GM18858 (cell line): ENCODE measurements around the gene LKAAEAR1.
"Not testable (repeated sequence)": the region's sequence is repeated elsewhere in the genome, so short reads cannot be mapped to it uniquely, and the experiment has no call there.

Experiments used
- ATAC-seq: cut with Tn5 transposase; IDR thresholded peaks from one replicate; pipeline ENCODE4 v1.9.1; 2021; ENCODE audit not compliant: unreplicated experiment

Gene LKAAEAR1

GRCh38 chr20:64083804-64084684 lies at the start of gene LKAAEAR1:
TSS of gene LKAAEAR1 (minus strand) at chr20:64084398. CDS start at chr20:64084219, 179 bp downstream.
- no peak for ATAC-seq

- no peak for ATAC-seq
Measured at GRCh38 chr20:64131406-64131805, 47.2 kb upstream of the LKAAEAR1 start.

- ATAC-seq: no peak
Measured at GRCh38 chr20:64130876-64131275, 46.7 kb upstream of the LKAAEAR1 start.

- ATAC-seq: no peak
Measured at GRCh38 chr20:64130271-64130670, 46.1 kb upstream of the LKAAEAR1 start.

GRCh38 chr20:64129146-64129782 lies 45.1 kb upstream of the LKAAEAR1 start:
- no peak for ATAC-seq

- ATAC-seq: not testable (repeated sequence)
Measured at GRCh38 chr20:64123517-64123916, 39.3 kb upstream of the LKAAEAR1 start.

- ATAC-seq: not testable (repeated sequence)
Measured at GRCh38 chr20:64122927-64123326, 38.7 kb upstream of the LKAAEAR1 start.

GRCh38 chr20:64121586-64121985 lies 37.4 kb upstream of the LKAAEAR1 start:
- ATAC-seq: no peak

GRCh38 chr20:64119681-64120341 lies 35.6 kb upstream of the LKAAEAR1 start:
- no peak for ATAC-seq

GRCh38 chr20:64119301-64119680 lies 35.1 kb upstream of the LKAAEAR1 start:
- ATAC-seq: no peak

GRCh38 chr20:64117432-64117777 lies 33.2 kb upstream of the LKAAEAR1 start:
- ATAC-seq: not testable (repeated sequence)

- no peak for ATAC-seq
Measured at GRCh38 chr20:64116541-64117431, 32.6 kb upstream of the LKAAEAR1 start.

- ATAC-seq: no peak
Measured at GRCh38 chr20:64116016-64116415, 31.8 kb upstream of the LKAAEAR1 start.

- ATAC-seq: no peak
Measured at GRCh38 chr20:64115171-64115911, 31.1 kb upstream of the LKAAEAR1 start.

GRCh38 chr20:64114356-64114971 lies 30.3 kb upstream of the LKAAEAR1 start:
- no peak for ATAC-seq

GRCh38 chr20:64113796-64114355 lies 29.7 kb upstream of the LKAAEAR1 start:
- ATAC-seq: no peak

- no peak for ATAC-seq
Measured at GRCh38 chr20:64113444-64113775, 29.2 kb upstream of the LKAAEAR1 start.

- no peak for ATAC-seq
Measured at GRCh38 chr20:64112691-64113443, 28.7 kb upstream of the LKAAEAR1 start.
